ENCODE data around the gene IL20RA. TPM values are rescaled to one million over a fixed set of nuclear protein-coding genes. Genes with fewer than 3 reads are reported as not detected.

IL20RA gene
- total RNA-seq, 4 donors from 2014 or later: 2.0 to 3.3 (median 2.3) TPM

GRCh38 chr6:137001299-137001976 lies 43.3 kb downstream of the IL20RA start:
- Histone ChIP-seq H3K27me3 (peaks cover 12% of the 10 kb centered on the region), H3K4me1 (no peaks in the 10 kb centered on the region), H3K36me3 (no peaks in the 10 kb centered on the region), H3K9me3 (no peaks in the 10 kb centered on the region), H3K4me3 (no peak overlapping the region), H3K27ac (no peak overlapping the region)
- WGBS, 2 donors (ENCODE audit: low coverage in 1 of 2): 50 to 55% methylated on average over 2 to 4 of the region's 17 CpGs
- no peak for TF ChIP-seq POLR2A (IDR thresholded peaks at IDR 0.05)
- TF ChIP-seq EP300 (IDR thresholded peaks at IDR 0.05): no peak
- no peak for TF ChIP-seq CTCF (IDR thresholded peaks at IDR 0.05)
- TF ChIP-seq POLR2AphosphoS5 (IDR thresholded peaks at IDR 0.05): no peak
- no peak for ATAC-seq

GRCh38 chr6:137000825-137001224 lies 43.9 kb downstream of the IL20RA start:
- no peaks in the 10 kb centered on the region for H3K36me3 ChIP-seq
- no peak for ATAC-seq
- no peaks in the 10 kb centered on the region for H3K9me3 ChIP-seq
- no peak overlapping the region for H3K4me3 ChIP-seq
- 53 to 59% methylated on average over 3 of the region's 3 CpGs for WGBS, 2 donors (ENCODE audit: low coverage in 1 of 2)
- no peak for TF ChIP-seq POLR2A (IDR thresholded peaks at IDR 0.05)
- TF ChIP-seq CTCF (IDR thresholded peaks at IDR 0.05): no peak
- peaks cover 12% of the 10 kb centered on the region for H3K27me3 ChIP-seq
- H3K4me1 ChIP-seq: no peaks in the 10 kb centered on the region
- H3K27ac ChIP-seq: no peak overlapping the region

GRCh38 chr6:136995521-136995920 lies 49.2 kb downstream of the IL20RA start:
- TF ChIP-seq POLR2A (IDR thresholded peaks at IDR 0.05) (no peak), CTCF (IDR thresholded peaks at IDR 0.05) (no peak), EP300 (IDR thresholded peaks at IDR 0.05) (no peak), POLR2AphosphoS5 (IDR thresholded peaks at IDR 0.05) (no peak)
- H3K27ac ChIP-seq: no peak overlapping the region

GRCh38 chr6:136994782-136995181 lies 50.0 kb downstream of the IL20RA start:
- 59 to 60% methylated on average over 5 of the region's 5 CpGs for WGBS, 2 donors (ENCODE audit: low coverage in 1 of 2)
- H3K9me3 ChIP-seq: no peaks in the 10 kb centered on the region
- no peak for TF ChIP-seq CTCF (IDR thresholded peaks at IDR 0.05)
- TF ChIP-seq POLR2A (IDR thresholded peaks at IDR 0.05): no peak
- TF ChIP-seq POLR2AphosphoS5 (IDR thresholded peaks at IDR 0.05): no peak
- TF ChIP-seq EP300 (IDR thresholded peaks at IDR 0.05): no peak
- no peaks in the 10 kb centered on the region for H3K36me3 ChIP-seq
- peaks cover 58% of the 10 kb centered on the region for H3K27me3 ChIP-seq
- H3K4me1 ChIP-seq: peaks cover 0 to 11% (median 4%) of the 10 kb centered on the region in 3 donors
- no peak overlapping the region for H3K27ac ChIP-seq
- ATAC-seq: no peak
- no peak overlapping the region for H3K4me3 ChIP-seq

More at GRCh38 chr6:136995521-136995920, 49.2 kb downstream of the IL20RA start:
- H3K4me1 ChIP-seq: peaks cover 0 to 3% (median 0%) of the 10 kb centered on the region in 3 donors
- ATAC-seq: no peak
- H3K9me3 ChIP-seq: no peaks in the 10 kb centered on the region
- peaks cover 50% of the 10 kb centered on the region for H3K27me3 ChIP-seq
- H3K36me3 ChIP-seq: no peaks in the 10 kb centered on the region
- no peak overlapping the region for H3K4me3 ChIP-seq

- Histone ChIP-seq H3K27me3 (peaks cover 72% of the 10 kb centered on the region), H3K4me1 (peaks cover 0 to 17% (median 7%) of the 10 kb centered on the region in 3 donors), H3K4me3 (no peak overlapping the region), H3K9me3 (no peaks in the 10 kb centered on the region), H3K27ac (no peak overlapping the region), H3K36me3 (no peaks in the 10 kb centered on the region)
- no peak for ATAC-seq
- 0 to 50% methylated on average over 1 to 3 of the region's 3 CpGs for WGBS, 2 donors (ENCODE audit: low coverage in 1 of 2)
- TF ChIP-seq POLR2A (IDR thresholded peaks at IDR 0.05): no peak
- TF ChIP-seq POLR2AphosphoS5 (IDR thresholded peaks at IDR 0.05): no peak
- TF ChIP-seq EP300 (IDR thresholded peaks at IDR 0.05): no peak
- TF ChIP-seq CTCF (IDR thresholded peaks at IDR 0.05): no peak
Observed at GRCh38 chr6:136992113-136992512, 52.7 kb downstream of the IL20RA start.
